ENCODE data around the gene RANBP17. TPM values are rescaled to one million over a fixed set of nuclear protein-coding genes. Genes with fewer than 3 reads are reported as not detected.
"Not testable (repeated sequence)": the region's sequence is repeated elsewhere in the genome, so short reads cannot be mapped to it uniquely, and the experiment has no call there.

Gene RANBP17
- total and polyA plus RNA-seq, 4 donors: 18.3 to 95.4 (median 31.6) TPM

- 92% methylated on average over 5 of the region's 7 CpGs for WGBS (ENCODE audit: insufficient coverage)
- Histone ChIP-seq H3K36me3 (ENCODE audit: control insufficient read depth, insufficient read depth, low read length) (no peaks in the 10 kb centered on the region), H3K27me3 (ENCODE audit: control insufficient read depth, insufficient read depth, low read length) (no peaks in the 10 kb centered on the region), H3K9me3 (ENCODE audit: control insufficient read depth, insufficient read depth, low read length) (no peaks in the 10 kb centered on the region), H3K4me3 (ENCODE audit: low read depth, low read length) (no peak overlapping the region), H3K27ac (ENCODE audit: low read depth, low read length) (no peak overlapping the region), H3K4me1 (ENCODE audit: control insufficient read depth, insufficient read depth, low read length) (peaks cover 7% of the 10 kb centered on the region)
- no peak for DNase-seq (ENCODE audit: low read depth in 4 of 6, low spot score in 6 of 6)
These were observed 62.2 kb downstream of the RANBP17 start for GRCh38 chr5:170923910-170924620.

GRCh38 chr5:170935534-170936218 is 73.9 kb downstream of the RANBP17 start:
- H3K27ac ChIP-seq (ENCODE audit: low read depth, low read length); H3K4me3 ChIP-seq (ENCODE audit: low read depth, low read length); H3K27me3 ChIP-seq (ENCODE audit: control insufficient read depth, insufficient read depth, low read length); DNase-seq (ENCODE audit: low read depth in 4 of 6, low spot score in 6 of 6); H3K36me3 ChIP-seq (ENCODE audit: control insufficient read depth, insufficient read depth, low read length); H3K4me1 ChIP-seq (ENCODE audit: control insufficient read depth, insufficient read depth, low read length); H3K9me3 ChIP-seq (ENCODE audit: control insufficient read depth, insufficient read depth, low read length): not testable (repeated sequence)
- WGBS (ENCODE audit: insufficient coverage): 88% methylated on average over 16 of the region's 18 CpGs

- no peak overlapping the region for H3K27ac ChIP-seq (ENCODE audit: low read depth, low read length)
- no peaks in the 10 kb centered on the region for H3K36me3 ChIP-seq (ENCODE audit: control insufficient read depth, insufficient read depth, low read length)
- H3K4me1 ChIP-seq (ENCODE audit: control insufficient read depth, insufficient read depth, low read length): no peaks in the 10 kb centered on the region
- no peaks in the 10 kb centered on the region for H3K9me3 ChIP-seq (ENCODE audit: control insufficient read depth, insufficient read depth, low read length)
- H3K27me3 ChIP-seq (ENCODE audit: control insufficient read depth, insufficient read depth, low read length): no peaks in the 10 kb centered on the region
- DNase-seq (ENCODE audit: low read depth in 4 of 6, low spot score in 6 of 6): no peak
- no peak overlapping the region for H3K4me3 ChIP-seq (ENCODE audit: low read depth, low read length)
These were observed 75.3 kb downstream of the RANBP17 start for GRCh38 chr5:170937072-170937471.

GRCh38 chr5:170937914-170938313 is 76.1 kb downstream of the RANBP17 start:
- Histone ChIP-seq H3K27me3 (ENCODE audit: control insufficient read depth, insufficient read depth, low read length) (no peaks in the 10 kb centered on the region), H3K4me1 (ENCODE audit: control insufficient read depth, insufficient read depth, low read length) (no peaks in the 10 kb centered on the region), H3K27ac (ENCODE audit: low read depth, low read length) (no peak overlapping the region), H3K36me3 (ENCODE audit: control insufficient read depth, insufficient read depth, low read length) (no peaks in the 10 kb centered on the region), H3K9me3 (ENCODE audit: control insufficient read depth, insufficient read depth, low read length) (no peaks in the 10 kb centered on the region), H3K4me3 (ENCODE audit: low read depth, low read length) (no peak overlapping the region)
- no peak for DNase-seq (ENCODE audit: low read depth in 4 of 6, low spot score in 6 of 6)
- WGBS (ENCODE audit: insufficient coverage): 50% methylated on average over 2 of the region's 5 CpGs

GRCh38 chr5:170939178-170939577 is 77.4 kb downstream of the RANBP17 start:
- no peak overlapping the region for H3K4me3 ChIP-seq (ENCODE audit: low read depth, low read length)
- no peaks in the 10 kb centered on the region for H3K27me3 ChIP-seq (ENCODE audit: control insufficient read depth, insufficient read depth, low read length)
- no peak for DNase-seq (ENCODE audit: low read depth in 4 of 6, low spot score in 6 of 6)
- WGBS (ENCODE audit: insufficient coverage): no CpG with 5 or more reads among the region's 8 CpGs
- no peaks in the 10 kb centered on the region for H3K36me3 ChIP-seq (ENCODE audit: control insufficient read depth, insufficient read depth, low read length)
- H3K9me3 ChIP-seq (ENCODE audit: control insufficient read depth, insufficient read depth, low read length): no peaks in the 10 kb centered on the region
- no peak overlapping the region for H3K27ac ChIP-seq (ENCODE audit: low read depth, low read length)
- H3K4me1 ChIP-seq (ENCODE audit: control insufficient read depth, insufficient read depth, low read length): no peaks in the 10 kb centered on the region

GRCh38 chr5:170941788-170942187 is 80.0 kb downstream of the RANBP17 start:
- no peak for DNase-seq (ENCODE audit: low read depth in 4 of 6, low spot score in 6 of 6)

GRCh38 chr5:170945275-170945674 is 83.5 kb downstream of the RANBP17 start:
- DNase-seq (ENCODE audit: low read depth in 4 of 6, low spot score in 6 of 6): no peak
- H3K36me3 ChIP-seq (ENCODE audit: control insufficient read depth, insufficient read depth, low read length): no peaks in the 10 kb centered on the region
- H3K27me3 ChIP-seq (ENCODE audit: control insufficient read depth, insufficient read depth, low read length): no peaks in the 10 kb centered on the region
- no CpG with 5 or more reads among the region's 3 CpGs for WGBS (ENCODE audit: insufficient coverage)
- H3K4me1 ChIP-seq (ENCODE audit: control insufficient read depth, insufficient read depth, low read length): no peaks in the 10 kb centered on the region
- no peaks in the 10 kb centered on the region for H3K9me3 ChIP-seq (ENCODE audit: control insufficient read depth, insufficient read depth, low read length)
- no peak overlapping the region for H3K27ac ChIP-seq (ENCODE audit: low read depth, low read length)
- H3K4me3 ChIP-seq (ENCODE audit: low read depth, low read length): no peak overlapping the region

More at GRCh38 chr5:170941788-170942187, 80.0 kb downstream of the RANBP17 start:
- no peak overlapping the region for H3K27ac ChIP-seq (ENCODE audit: low read depth, low read length)
- no peaks in the 10 kb centered on the region for H3K4me1 ChIP-seq (ENCODE audit: control insufficient read depth, insufficient read depth, low read length)
- H3K36me3 ChIP-seq (ENCODE audit: control insufficient read depth, insufficient read depth, low read length): no peaks in the 10 kb centered on the region
- 89% methylated on average over 6 of the region's 8 CpGs for WGBS (ENCODE audit: insufficient coverage)
- no peaks in the 10 kb centered on the region for H3K27me3 ChIP-seq (ENCODE audit: control insufficient read depth, insufficient read depth, low read length)
- no peaks in the 10 kb centered on the region for H3K9me3 ChIP-seq (ENCODE audit: control insufficient read depth, insufficient read depth, low read length)
- no peak overlapping the region for H3K4me3 ChIP-seq (ENCODE audit: low read depth, low read length)

GRCh38 chr5:170960567-170960966 is 98.7 kb downstream of the RANBP17 start:
- no peaks in the 10 kb centered on the region for H3K27me3 ChIP-seq (ENCODE audit: control insufficient read depth, insufficient read depth, low read length)
- no peaks in the 10 kb centered on the region for H3K9me3 ChIP-seq (ENCODE audit: control insufficient read depth, insufficient read depth, low read length)
- DNase-seq (ENCODE audit: low read depth in 4 of 6, low spot score in 6 of 6): no peak
- no peaks in the 10 kb centered on the region for H3K36me3 ChIP-seq (ENCODE audit: control insufficient read depth, insufficient read depth, low read length)
- no peak overlapping the region for H3K4me3 ChIP-seq (ENCODE audit: low read depth, low read length)
- no peak overlapping the region for H3K27ac ChIP-seq (ENCODE audit: low read depth, low read length)
- no peaks in the 10 kb centered on the region for H3K4me1 ChIP-seq (ENCODE audit: control insufficient read depth, insufficient read depth, low read length)
- 0% methylated on average over 1 of the region's 3 CpGs for WGBS (ENCODE audit: insufficient coverage)

- Histone ChIP-seq H3K27ac (ENCODE audit: low read depth, low read length) (no peak overlapping the region), H3K4me3 (ENCODE audit: low read depth, low read length) (no peak overlapping the region), H3K4me1 (ENCODE audit: control insufficient read depth, insufficient read depth, low read length) (no peaks in the 10 kb centered on the region), H3K9me3 (ENCODE audit: control insufficient read depth, insufficient read depth, low read length) (no peaks in the 10 kb centered on the region), H3K27me3 (ENCODE audit: control insufficient read depth, insufficient read depth, low read length) (no peaks in the 10 kb centered on the region), H3K36me3 (ENCODE audit: control insufficient read depth, insufficient read depth, low read length) (no peaks in the 10 kb centered on the region)
- DNase-seq (ENCODE audit: low read depth in 4 of 6, low spot score in 6 of 6): no peak
- 66% methylated on average over 3 of the region's 5 CpGs for WGBS (ENCODE audit: insufficient coverage)
These were observed 101.7 kb downstream of the RANBP17 start for GRCh38 chr5:170963521-170963920.

- Histone ChIP-seq H3K9me3 (ENCODE audit: control insufficient read depth, insufficient read depth, low read length) (no peaks in the 10 kb centered on the region), H3K27me3 (ENCODE audit: control insufficient read depth, insufficient read depth, low read length) (no peaks in the 10 kb centered on the region), H3K4me1 (ENCODE audit: control insufficient read depth, insufficient read depth, low read length) (no peaks in the 10 kb centered on the region), H3K4me3 (ENCODE audit: low read depth, low read length) (no peak overlapping the region), H3K27ac (ENCODE audit: low read depth, low read length) (no peak overlapping the region), H3K36me3 (ENCODE audit: control insufficient read depth, insufficient read depth, low read length) (no peaks in the 10 kb centered on the region)
- DNase-seq (ENCODE audit: low read depth in 4 of 6, low spot score in 6 of 6): no peak
These were observed 112.6 kb downstream of the RANBP17 start for GRCh38 chr5:170974461-170974860.
